ENCODE measurements around the gene PRUNE2. TPM values are rescaled to one million over a fixed set of nuclear protein-coding genes. Genes with fewer than 3 reads are reported as not detected.
"Not testable (repeated sequence)": the region's sequence is repeated elsewhere in the genome, so short reads cannot be mapped to it uniquely, and the experiment has no call there.

The PRUNE2 gene
- total RNA-seq, 2 donors from 2014 or later, result 0.45 to 0.57 TPM

DNA sequence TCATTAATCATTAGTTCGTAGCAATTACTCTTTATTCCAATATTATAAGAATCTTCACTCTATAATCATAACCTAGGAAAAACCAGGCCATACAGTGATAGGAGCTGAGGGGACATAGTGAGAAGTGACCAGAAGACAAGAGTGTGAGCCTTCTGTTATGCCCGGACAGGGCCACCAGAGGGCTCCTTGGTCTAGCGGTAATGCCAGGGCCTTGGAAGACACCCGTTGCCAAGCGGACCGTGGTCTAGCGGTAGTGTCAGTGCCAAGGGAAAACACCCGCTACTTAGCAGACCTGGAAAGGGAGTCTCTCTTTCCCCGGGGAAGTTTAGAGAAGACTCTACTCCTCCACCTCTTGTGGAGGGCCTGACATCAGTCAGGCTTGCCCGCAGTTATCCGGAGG, 239.9 kb downstream of the PRUNE2 start:
- H3K36me3 Mint-ChIP-seq; H3K9me3 Mint-ChIP-seq; H3K27ac Mint-ChIP-seq; ATAC-seq; H3K4me3 Mint-ChIP-seq; H3K27me3 Mint-ChIP-seq; DNase-seq (ENCODE audit: low spot score): not testable (repeated sequence)
- peaks cover 12 to 14% of the 10 kb centered on the region in 2 donors for H3K4me1 Mint-ChIP-seq (ENCODE audit: low read depth in 2 of 2)

DNA sequence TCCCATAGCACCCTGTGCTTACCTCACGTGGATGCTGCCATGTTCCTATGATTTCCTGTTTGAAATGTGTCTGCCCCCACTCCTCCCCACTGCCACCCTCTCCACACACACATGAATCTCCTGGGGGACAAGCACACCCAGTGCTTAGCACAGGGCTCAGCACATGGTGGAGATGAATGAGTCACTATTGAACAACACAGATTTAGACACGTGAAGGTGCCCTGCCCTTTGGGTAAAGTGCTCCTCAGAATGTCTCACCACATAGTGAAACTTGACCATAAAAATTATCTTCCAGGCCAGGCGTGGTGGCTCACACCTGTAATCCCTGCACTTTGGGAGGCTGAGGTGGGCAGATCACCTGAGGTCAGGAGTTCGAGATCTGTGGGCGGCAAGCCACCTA, 240.5 kb downstream of the PRUNE2 start:
- no peak overlapping the region for H3K4me3 Mint-ChIP-seq
- H3K27me3 Mint-ChIP-seq, result peaks cover 0 to 5% of the 10 kb centered on the region in 2 donors
- H3K9me3 Mint-ChIP-seq, result no peaks in the 10 kb centered on the region
- H3K4me1 Mint-ChIP-seq (ENCODE audit: low read depth in 2 of 2), result peaks cover 12 to 14% of the 10 kb centered on the region in 2 donors
- ATAC-seq (no peak), DNase-seq (ENCODE audit: low spot score) (no peak)
- no peaks in the 10 kb centered on the region for H3K36me3 Mint-ChIP-seq
- no peak overlapping the region for H3K27ac Mint-ChIP-seq

DNA sequence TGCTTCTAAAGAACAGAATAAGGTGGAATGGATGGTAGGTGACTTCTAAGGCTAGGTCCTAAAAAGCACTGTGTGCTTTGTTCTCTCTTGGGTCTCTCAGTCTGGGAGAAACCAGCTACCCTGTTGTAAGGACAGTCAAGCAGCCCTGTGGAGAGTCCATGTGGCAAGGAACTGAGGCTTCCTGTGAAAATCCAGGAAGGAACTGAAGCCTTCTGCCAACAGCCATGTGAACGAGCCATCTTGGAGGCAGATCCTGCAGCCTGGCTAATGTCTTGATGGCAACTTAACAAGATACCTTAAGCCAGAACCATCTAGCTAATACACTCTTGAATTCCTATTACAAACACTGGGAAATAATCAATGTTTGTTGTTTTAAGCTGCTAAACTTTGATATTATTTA, 241.8 kb downstream of the PRUNE2 start:
- H3K27me3 Mint-ChIP-seq, result peaks cover 0 to 5% of the 10 kb centered on the region in 2 donors
- H3K36me3 Mint-ChIP-seq, result no peaks in the 10 kb centered on the region
- H3K4me1 Mint-ChIP-seq (ENCODE audit: low read depth in 2 of 2), result peaks cover 13 to 16% of the 10 kb centered on the region in 2 donors
- no peak for ATAC-seq
- H3K9me3 Mint-ChIP-seq, result no peaks in the 10 kb centered on the region
- DNase-seq (ENCODE audit: low spot score), result no peak
- no peak overlapping the region for H3K4me3 Mint-ChIP-seq
- H3K27ac Mint-ChIP-seq, result no peak overlapping the region

DNA sequence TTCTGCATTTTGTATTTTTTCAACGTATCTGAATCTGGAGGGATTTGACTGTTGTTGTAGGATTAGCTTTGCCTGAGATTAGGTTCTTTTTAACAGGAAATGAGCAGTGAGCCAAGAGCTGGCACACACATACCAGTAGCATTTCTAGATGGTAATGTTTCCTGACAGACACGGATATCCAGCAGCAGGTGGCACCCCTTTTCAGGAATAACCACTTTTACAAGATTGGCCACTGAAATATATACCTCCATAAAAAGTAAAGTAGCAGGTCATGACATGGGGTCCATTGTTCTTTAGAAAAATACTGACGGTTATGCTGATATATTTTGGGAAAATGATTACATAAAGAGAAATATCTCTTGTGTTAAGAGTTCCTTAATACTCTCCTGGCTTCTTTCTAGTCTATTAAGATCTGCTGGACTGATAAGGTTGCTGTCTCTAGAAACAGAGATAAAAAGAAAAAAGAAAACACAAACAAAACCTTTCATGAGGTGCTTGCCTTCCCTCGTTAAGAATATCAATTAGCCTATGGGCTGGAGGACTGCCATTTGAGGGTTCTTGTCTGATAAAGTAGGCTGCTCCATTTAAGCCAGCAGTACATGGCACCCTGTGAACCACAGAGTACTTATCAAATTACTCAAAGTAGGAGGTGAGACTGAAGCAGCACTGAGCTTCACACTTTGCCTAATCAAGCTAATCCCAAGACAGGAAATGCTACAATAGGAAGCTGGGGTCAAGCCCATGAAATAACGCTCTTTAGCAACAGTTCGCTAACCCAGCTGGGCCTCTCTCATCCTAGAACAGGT, 243.2 kb downstream of the PRUNE2 start:
- Mint-ChIP-seq H3K36me3 (no peaks in the 10 kb centered on the region), H3K4me3 (peak overlapping the region; percentile 25), H3K27ac (peak overlapping the region in 1 of 2 donors; percentile 48), H3K27me3 (peaks cover 0 to 5% of the 10 kb centered on the region in 2 donors), H3K9me3 (no peaks in the 10 kb centered on the region), H3K4me1 (ENCODE audit: low read depth in 2 of 2) (peaks cover 22 to 27% of the 10 kb centered on the region in 2 donors)
- ATAC-seq (peak; percentile 74), DNase-seq (ENCODE audit: low spot score) (no peak)

DNA sequence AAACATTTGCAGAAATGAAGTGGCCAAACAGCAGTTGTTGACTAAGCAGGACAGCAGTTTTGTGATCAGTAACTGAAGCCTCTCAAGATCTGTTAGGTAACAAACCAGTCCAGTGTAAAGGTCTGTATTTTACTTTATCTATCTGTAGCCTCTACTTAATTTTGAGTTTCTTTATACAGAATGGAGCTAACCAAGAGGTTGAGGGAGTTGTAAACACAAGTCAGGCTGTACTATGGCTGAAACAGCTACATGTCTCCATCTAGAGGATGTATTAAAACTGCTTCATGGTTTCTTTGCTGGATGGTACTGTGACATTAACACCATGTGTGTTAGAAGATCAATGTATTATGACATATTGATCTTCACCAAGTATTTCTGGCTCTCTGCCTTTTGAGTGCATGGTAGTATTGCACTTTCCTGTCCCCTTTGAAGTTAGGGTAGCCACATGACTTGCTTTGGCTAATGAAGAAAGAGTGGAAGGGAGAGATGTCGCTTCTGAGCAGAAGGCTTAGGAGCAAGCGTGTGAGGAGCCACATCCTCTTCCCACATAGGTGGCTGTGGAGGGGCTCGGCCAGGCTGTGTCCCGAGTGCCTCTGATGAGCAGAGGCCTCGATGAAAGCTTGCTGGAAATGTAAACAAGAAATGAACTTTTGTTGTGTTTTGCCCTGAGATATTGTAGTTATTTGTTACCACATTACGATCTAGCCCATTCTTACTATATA, 247.2 kb downstream of the PRUNE2 start:
- ATAC-seq, result peak; percentile 75 to 76
- H3K4me3 Mint-ChIP-seq, result no peak overlapping the region
- no peaks in the 10 kb centered on the region for H3K27me3 Mint-ChIP-seq
- DNase-seq (ENCODE audit: low spot score), result no peak
- H3K27ac Mint-ChIP-seq, result peak overlapping the region; percentile 27 to 72
- H3K9me3 Mint-ChIP-seq, result no peaks in the 10 kb centered on the region
- H3K4me1 Mint-ChIP-seq (ENCODE audit: low read depth in 2 of 2), result peaks cover 51 to 62% of the 10 kb centered on the region in 2 donors
- no peaks in the 10 kb centered on the region for H3K36me3 Mint-ChIP-seq

DNA sequence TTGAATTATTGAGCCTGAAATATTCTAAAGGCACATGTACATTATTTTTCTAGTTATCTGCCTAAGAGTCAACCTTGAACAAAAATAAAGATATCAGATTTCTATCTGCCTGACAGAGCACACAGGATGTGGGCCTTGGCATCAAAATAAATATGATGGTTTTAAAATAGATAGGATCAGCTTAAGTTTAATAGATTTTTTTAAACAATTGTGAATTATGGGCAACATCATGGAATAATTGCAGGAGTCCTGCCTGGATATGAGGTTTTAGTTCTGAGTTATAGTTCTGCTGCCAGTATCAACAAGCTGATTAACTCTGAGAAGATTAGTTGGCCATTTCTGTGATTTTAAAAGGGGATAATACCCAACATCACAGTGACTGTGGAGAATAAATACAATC, 248.6 kb downstream of the PRUNE2 start:
- Mint-ChIP-seq H3K27ac (peak overlapping the region in 1 of 2 donors; percentile 69), H3K36me3 (no peaks in the 10 kb centered on the region), H3K9me3 (no peaks in the 10 kb centered on the region), H3K27me3 (no peaks in the 10 kb centered on the region), H3K4me1 (ENCODE audit: low read depth in 2 of 2) (peaks cover 44 to 60% of the 10 kb centered on the region in 2 donors), H3K4me3 (no peak overlapping the region)
- ATAC-seq (no peak), DNase-seq (ENCODE audit: low spot score) (no peak)

DNA sequence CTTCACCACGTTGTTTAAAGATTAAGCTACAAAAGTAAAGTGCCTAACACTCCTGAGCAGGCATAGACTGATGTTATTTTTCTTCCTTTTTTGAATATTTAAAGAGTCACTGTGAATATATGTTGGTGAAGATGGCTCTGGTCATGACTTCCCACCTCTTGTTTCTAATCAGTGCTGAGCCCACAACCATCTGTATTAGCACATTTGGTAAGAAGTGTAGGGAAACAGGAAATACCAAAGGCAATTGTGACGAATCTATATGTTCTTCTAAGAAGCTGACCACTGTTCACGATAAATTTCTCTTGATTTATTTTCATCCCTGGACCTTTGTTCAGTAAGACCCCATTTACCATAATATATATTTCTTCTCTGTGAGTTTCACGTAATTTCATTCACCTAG, 249.9 kb downstream of the PRUNE2 start:
- peaks cover 56 to 73% of the 10 kb centered on the region in 2 donors for H3K4me1 Mint-ChIP-seq (ENCODE audit: low read depth in 2 of 2)
- H3K4me3 Mint-ChIP-seq, result peak overlapping the region; percentile 23
- ATAC-seq, result no peak
- DNase-seq (ENCODE audit: low spot score), result no peak
- no peaks in the 10 kb centered on the region for H3K36me3 Mint-ChIP-seq
- no peaks in the 10 kb centered on the region for H3K9me3 Mint-ChIP-seq
- H3K27me3 Mint-ChIP-seq, result no peaks in the 10 kb centered on the region
- peak overlapping the region; percentile 69 to 74 for H3K27ac Mint-ChIP-seq

DNA sequence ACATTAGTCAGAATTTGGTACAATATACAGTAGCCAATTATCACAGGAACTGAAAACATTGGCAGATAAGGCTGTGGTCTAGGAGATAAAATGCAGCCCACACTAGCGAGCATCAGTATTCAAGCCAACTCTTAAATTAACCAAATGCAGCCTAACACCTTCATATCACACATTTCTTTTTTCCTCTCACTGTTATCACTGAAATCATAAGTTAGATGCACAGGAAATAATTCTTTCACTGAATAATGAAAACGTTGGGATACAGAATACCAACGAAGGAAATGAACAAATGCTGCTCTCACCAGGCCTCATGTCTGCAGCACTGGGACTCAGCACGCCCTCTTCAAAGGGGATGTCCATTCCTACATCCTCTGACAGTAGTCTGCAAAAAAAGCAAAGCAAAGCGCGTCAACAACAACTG, 250.8 kb downstream of the PRUNE2 start:
- H3K4me3 Mint-ChIP-seq, result peak overlapping the region; percentile 74
- no peak for DNase-seq (ENCODE audit: low spot score)
- H3K36me3 Mint-ChIP-seq, result no peaks in the 10 kb centered on the region
- H3K9me3 Mint-ChIP-seq, result no peaks in the 10 kb centered on the region
- H3K27ac Mint-ChIP-seq, result peak overlapping the region; percentile 69 to 74
- ATAC-seq, result peak; percentile 70 to 71
- H3K27me3 Mint-ChIP-seq, result no peaks in the 10 kb centered on the region
- H3K4me1 Mint-ChIP-seq (ENCODE audit: low read depth in 2 of 2), result peaks cover 61 to 79% of the 10 kb centered on the region in 2 donors

DNA sequence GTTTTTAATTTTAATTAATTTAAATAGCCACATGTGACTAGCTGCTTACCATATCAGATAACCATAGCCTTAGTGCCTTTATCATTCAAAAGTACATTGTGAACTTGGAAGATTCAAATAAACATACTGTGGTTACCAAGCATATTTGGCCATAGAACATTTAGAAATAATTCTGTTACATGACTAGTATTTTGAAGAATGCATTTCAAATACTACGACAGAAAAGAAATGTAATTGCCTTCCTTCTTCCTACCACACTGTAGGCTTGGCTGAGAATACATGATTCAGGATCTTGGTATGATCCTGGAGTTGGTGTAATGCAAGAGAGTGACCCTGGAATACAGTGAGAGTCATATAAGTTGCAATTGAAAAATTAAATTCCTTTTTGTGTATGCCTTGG, 251.3 kb downstream of the PRUNE2 start:
- Mint-ChIP-seq H3K36me3 (no peaks in the 10 kb centered on the region), H3K4me3 (peak overlapping the region; percentile 74), H3K27ac (peak overlapping the region; percentile 69 to 74), H3K27me3 (no peaks in the 10 kb centered on the region), H3K4me1 (ENCODE audit: low read depth in 2 of 2) (peaks cover 61 to 79% of the 10 kb centered on the region in 2 donors), H3K9me3 (no peaks in the 10 kb centered on the region)
- ATAC-seq (no peak), DNase-seq (ENCODE audit: low spot score) (no peak)

DNA sequence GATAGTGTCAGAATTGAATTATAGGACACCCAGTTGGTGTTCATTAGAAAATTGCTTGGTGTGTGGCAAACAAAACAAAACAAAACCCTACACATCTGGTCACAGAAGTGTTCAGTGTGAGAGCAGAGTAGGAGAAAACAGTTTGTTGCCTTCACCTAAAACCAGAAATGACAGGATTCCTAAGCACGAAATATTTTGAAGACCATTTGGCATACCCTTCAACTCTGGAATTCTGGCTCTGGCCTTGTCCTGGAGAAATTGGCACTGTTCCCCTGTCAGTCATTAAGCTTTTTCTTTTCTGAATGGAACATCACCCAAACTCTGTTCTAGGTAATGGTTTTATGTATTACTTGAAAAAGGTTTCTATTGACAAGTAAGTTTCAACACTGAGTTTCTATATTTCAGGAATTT, 251.9 kb downstream of the PRUNE2 start:
- no peaks in the 10 kb centered on the region for H3K9me3 Mint-ChIP-seq
- DNase-seq (ENCODE audit: low spot score) (no peak), ATAC-seq (no peak)
- H3K4me3 Mint-ChIP-seq, result no peak overlapping the region
- peak overlapping the region; percentile 52 to 74 for H3K27ac Mint-ChIP-seq
- peaks cover 60 to 77% of the 10 kb centered on the region in 2 donors for H3K4me1 Mint-ChIP-seq (ENCODE audit: low read depth in 2 of 2)
- H3K27me3 Mint-ChIP-seq, result no peaks in the 10 kb centered on the region
- H3K36me3 Mint-ChIP-seq, result no peaks in the 10 kb centered on the region

DNA sequence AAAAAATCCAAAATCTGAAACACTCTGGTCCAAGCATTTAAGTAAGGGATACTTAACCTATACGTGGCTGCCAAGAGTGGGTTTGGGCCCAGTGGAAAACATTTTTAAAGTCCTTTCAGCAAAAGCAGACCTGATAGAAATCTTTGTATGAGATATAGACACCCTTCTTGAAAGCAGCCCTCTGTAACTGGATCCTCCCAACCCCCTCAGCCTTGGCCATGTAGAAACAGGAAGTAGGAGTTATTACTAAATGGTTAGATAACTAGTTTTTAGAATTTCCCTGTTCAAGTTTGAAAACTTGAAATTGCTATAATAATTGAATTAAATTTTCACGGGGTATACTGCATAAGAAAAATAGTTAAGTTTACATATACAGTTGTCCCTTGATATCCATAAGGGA, 253.0 kb downstream of the PRUNE2 start:
- ATAC-seq (no peak), DNase-seq (ENCODE audit: low spot score) (no peak)
- Mint-ChIP-seq H3K36me3 (no peaks in the 10 kb centered on the region), H3K9me3 (no peaks in the 10 kb centered on the region), H3K4me3 (no peak overlapping the region), H3K27me3 (no peaks in the 10 kb centered on the region), H3K4me1 (ENCODE audit: low read depth in 2 of 2) (peaks cover 53 to 69% of the 10 kb centered on the region in 2 donors), H3K27ac (peak overlapping the region; percentile 79 to 96)

DNA sequence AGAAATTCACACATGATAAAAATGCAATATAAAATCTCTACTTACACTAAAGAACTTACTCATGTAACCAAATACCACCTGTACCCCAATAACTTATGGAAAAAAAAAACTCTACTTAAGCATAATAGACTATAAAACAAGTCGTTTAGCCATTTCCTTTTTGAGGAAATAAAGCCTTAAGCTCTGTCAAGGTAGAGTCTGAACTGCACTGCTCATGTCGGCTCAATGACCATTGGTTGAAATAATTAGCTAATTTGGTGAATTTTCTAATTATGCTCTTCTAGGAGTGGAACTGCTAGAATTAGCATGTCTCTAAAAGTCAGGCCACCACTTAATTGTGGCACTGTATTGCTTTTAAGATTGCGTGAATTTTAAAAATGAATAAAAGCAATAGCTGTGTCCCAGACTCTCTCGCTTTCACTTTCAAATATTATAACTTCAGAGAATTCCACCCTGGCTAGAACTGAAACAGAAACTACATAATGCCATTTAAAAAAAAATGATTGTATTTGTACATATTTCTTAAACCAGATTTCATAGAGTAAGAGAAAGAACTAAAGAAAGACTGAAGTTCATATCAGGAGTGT, 254.7 kb downstream of the PRUNE2 start:
- peak; percentile 49 to 87 for ATAC-seq
- DNase-seq (ENCODE audit: low spot score), result no peak
- no peaks in the 10 kb centered on the region for H3K9me3 Mint-ChIP-seq
- H3K36me3 Mint-ChIP-seq, result no peaks in the 10 kb centered on the region
- H3K27me3 Mint-ChIP-seq, result no peaks in the 10 kb centered on the region
- H3K4me1 Mint-ChIP-seq (ENCODE audit: low read depth in 2 of 2), result peaks cover 44 to 55% of the 10 kb centered on the region in 2 donors
- peak overlapping the region; percentile 70 for H3K4me3 Mint-ChIP-seq
- H3K27ac Mint-ChIP-seq, result peak overlapping the region; percentile 79 to 96

DNA sequence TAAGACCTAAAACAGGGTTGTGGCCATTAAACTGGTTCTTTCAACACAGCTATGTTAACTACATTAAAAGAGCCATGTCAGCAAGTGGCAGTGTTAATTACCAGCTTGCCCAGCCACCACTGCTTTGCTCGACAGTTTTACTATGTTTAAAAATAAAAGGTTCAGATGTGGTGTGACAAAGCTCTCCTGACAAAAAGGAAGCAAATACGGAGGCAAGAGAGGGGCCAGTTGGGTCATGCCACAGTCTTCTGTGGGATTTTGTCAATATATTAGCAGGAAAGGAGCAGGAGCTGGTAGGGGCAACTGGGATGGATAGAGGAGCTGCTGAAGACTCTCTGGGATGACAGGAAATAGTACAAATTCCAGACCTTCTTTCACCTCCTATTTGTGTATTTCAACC, 255.2 kb downstream of the PRUNE2 start:
- ATAC-seq, result no peak
- H3K4me3 Mint-ChIP-seq, result peak overlapping the region; percentile 70
- H3K9me3 Mint-ChIP-seq, result no peaks in the 10 kb centered on the region
- no peak for DNase-seq (ENCODE audit: low spot score)
- peaks cover 39 to 50% of the 10 kb centered on the region in 2 donors for H3K4me1 Mint-ChIP-seq (ENCODE audit: low read depth in 2 of 2)
- H3K27me3 Mint-ChIP-seq, result no peaks in the 10 kb centered on the region
- H3K27ac Mint-ChIP-seq, result peak overlapping the region; percentile 79 to 96
- no peaks in the 10 kb centered on the region for H3K36me3 Mint-ChIP-seq

DNA sequence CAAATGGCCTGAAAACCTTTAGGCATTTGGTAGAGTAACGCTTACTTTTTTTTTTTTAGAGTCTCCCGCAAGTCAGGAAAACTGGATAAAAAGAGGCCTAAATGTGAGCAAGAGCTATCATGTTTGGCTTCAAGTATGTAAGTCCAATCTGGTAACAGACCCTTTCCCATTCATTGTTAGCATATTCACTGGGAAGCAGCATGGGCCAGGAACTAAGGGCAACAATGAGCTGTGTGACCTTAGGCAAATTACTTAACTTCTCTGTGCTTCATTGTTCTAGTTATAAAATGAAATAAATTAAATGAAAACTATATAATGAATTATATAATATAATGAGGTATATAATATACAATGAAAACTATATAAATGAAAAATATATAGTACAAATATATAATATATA, 256.0 kb downstream of the PRUNE2 start:
- DNase-seq (ENCODE audit: low spot score) (no peak), ATAC-seq (no peak)
- Mint-ChIP-seq H3K27me3 (no peaks in the 10 kb centered on the region), H3K36me3 (no peaks in the 10 kb centered on the region), H3K27ac (no peak overlapping the region), H3K4me3 (no peak overlapping the region), H3K9me3 (no peaks in the 10 kb centered on the region), H3K4me1 (ENCODE audit: low read depth in 2 of 2) (peaks cover 32 to 42% of the 10 kb centered on the region in 2 donors)

All from natural killer cell treated with Interleukin-12 subunit alpha and Interleukin-12 subunit beta and Interleukin-15 and Interleukin-18, amount 100 ng/mL, for 72 hours (primary cell).